GM18499 (cell line): ENCODE data around the gene TFG.

ENCODE experiments used
- ATAC-seq: cut with Tn5 transposase; IDR thresholded peaks from one replicate; pipeline ENCODE4 v1.9.1; 2021; ENCODE audit warnings: moderate number of reproducible peaks; ENCODE audit not compliant: insufficient read depth, unreplicated experiment

TFG gene

DNA sequence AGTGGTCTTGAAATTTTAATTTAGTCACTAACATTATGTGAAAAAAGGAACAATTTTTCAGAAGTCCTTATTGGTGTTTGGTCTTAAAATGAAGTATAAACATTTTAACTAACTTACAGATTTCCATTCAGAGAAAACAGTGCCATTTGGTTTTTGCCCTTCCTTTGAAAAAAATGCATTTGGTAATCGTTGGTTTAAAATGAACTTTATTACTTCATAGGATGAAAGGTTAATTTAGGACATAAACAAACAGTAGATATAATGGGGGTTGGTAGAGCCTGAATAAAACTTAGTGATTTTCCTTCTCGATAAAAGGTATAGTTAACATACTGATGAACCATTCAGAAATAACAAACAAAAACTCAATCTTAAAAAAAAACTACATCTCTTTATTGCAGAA is 39.7 kb downstream of the TFG start:
- no peak for ATAC-seq

DNA sequence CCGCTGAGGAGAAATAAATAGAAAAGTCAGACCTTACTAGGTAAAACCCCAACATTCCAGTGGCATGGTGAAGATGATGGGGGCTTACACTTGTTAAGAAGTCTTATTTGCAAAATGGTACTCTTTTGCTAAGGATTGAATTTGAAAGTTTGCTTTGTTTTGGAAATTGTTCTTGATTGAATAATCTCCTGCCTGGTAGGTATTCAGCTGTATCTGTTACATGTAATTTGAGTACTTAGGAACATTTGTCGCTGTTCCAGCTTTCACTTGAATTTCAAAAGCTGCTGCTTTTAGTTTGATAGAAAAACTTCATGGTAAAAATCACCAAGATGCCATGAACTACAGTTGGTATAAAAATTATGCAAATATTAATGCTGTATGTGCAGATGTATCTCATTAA is 44.6 kb downstream of the TFG start:
- no peak for ATAC-seq

DNA sequence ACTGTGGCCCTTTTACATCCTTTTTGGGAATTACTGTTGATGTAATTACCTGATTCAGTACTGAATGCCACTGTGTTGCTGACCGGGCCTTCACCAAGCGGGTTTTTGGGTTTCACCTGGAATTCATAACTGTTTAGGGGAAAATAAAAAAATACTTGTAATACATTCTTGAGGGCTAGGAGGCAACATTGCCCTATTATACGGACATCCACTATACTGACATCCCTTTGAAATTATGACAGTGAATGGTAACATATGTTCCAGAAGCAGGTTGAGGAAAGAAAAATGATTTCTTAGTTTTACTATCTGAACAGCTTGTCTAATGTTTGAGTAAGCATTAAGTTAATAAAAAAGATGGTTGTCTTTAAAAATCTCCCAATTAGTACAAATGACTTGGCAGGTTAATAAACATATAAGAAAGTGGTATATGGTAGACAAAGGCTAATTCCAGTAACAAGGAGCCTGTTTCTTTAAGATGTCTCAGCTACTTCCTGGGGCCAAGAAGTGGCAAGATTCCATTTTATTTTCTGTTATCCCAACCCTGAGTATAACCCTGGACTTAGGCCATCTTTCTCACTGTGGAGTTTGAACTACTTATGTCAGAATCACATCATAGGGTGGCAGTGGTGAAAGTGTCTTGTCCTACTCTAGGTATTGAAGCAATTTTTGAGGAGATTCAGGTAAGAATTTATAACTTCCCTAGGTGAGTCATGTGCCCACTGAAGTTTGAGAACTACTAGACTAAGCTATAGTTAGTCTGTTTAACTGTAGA is 45.5 kb downstream of the TFG start:
- no peak for ATAC-seq

DNA sequence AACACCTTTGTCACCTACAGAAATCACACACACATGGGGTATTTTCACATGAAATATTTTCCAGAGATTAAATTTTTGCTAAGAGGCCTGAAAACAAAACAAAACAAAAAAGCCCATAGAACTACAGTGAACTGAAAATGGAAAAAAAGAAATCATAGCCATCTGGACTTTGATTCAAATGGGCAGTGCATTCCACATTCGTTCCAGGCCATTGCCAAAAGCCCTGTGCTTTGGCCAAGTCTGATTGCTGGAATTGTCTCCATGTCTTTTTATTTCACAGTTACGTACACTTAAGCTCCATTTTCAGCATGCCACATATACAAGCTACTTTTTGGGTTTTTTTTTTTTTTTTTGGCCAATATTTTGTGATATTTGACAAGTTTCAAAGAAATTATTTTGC is 47.1 kb downstream of the TFG start:
- ATAC-seq = no peak

DNA sequence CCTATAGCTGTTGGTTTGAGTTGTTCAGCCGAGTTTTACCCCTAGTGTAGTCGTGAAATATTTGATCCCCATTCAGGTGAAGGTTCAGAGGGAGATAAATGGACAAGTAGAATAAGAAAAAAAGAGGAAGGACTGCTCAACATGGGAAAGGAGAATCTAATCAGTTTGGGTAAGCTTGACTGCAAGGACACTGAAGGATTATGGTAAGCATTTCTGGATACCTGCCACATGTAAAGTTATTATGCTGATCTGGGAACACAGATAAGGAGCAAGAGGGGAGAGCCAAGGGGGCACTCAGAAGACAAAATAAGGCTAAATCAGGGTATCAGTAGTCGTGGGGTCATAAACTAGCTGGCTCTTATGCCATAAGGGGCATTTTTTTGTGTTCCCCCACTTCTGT is 49.9 kb downstream of the TFG start:
- ATAC-seq = no peak

DNA sequence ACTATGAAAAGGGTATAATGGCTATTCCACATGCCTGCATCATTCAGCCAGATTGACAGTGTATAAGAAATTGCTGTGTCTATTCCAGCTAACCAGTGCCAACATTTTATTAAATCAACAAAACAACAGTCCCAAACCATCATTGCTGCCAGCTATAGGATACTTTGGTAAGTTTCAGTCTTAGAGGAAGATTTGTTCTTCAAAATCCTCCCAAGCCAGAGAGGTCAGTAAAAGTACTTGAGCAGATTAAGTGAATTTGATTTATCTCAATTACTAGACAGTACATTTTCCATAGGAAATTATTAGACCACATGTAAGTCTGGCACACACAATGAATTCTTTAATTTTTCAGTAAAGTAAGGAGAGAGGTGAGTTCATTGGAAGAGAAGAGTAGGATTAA is 50.7 kb downstream of the TFG start:
- ATAC-seq = no peak

DNA sequence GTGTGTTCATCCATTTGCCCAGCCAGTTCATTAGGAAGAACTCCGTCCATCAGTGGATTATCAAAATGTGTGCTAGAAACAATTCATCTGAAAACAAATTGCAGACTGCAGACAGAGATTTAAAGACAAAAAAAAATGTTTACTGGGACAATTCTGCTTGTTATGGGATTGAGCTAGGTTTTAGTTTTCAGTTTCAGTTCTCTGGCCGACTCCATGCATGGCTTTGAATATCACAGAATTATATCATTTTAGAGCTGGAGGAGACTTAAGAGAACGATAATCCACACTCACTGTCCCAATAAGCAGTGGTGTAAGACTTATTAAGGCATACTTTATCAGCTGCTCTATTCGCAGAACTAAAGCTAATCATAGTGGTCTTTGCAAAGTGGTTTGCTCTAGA is 51.1 kb downstream of the TFG start:
- ATAC-seq = no peak

DNA sequence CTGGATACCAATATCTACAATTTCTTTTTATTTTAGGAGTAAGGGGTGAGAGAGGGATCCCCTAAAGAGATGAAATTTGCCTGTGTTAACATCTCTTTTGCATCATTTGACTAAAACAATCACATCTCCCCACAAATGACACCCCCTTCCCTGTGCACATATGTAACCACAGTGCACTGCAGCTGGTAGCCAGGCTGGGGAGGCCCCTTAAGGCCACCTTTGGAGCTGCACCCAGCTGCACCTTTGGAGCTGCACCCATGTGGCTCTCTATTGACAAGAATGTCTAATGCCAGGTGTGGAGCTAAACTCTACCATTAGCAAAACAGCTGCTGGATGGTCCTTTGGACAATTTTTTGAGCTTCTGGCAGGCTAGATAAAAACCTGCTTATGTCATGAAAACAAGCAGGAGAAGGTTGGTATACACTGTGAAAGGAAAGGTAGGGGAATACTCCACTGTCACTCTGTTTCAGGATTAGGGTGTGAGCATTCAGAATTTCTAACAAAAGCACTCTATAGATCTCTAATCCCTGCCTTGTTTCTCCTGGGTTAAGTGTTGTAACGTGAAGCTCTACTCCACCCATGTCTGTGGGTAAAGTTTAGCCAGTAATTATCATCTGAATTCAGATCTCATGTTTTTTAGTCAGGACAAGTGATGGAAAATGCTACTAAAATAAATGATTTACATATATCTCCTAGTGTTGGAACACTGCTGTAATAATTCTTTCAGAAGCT is 52.1 kb downstream of the TFG start:
- ATAC-seq = no peak

DNA sequence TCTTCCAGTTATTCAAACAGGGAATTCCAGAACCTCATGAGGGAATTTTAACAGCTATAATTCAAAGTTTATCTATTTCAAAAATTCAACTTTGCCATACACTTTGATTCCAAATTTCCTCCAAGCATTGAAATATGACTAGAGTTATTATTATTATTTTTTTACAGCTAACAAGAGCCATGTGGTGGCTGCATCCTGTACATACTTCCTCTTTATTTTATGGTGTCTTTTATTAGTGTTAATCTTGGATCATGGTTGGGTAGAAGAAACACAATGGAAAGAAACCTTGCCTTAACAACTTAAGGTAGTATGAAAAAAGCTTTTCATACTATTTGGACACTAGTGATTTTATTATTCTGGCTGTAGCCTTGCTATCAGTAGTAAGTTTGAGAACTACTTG is 52.7 kb downstream of the TFG start:
- ATAC-seq = no peak

DNA sequence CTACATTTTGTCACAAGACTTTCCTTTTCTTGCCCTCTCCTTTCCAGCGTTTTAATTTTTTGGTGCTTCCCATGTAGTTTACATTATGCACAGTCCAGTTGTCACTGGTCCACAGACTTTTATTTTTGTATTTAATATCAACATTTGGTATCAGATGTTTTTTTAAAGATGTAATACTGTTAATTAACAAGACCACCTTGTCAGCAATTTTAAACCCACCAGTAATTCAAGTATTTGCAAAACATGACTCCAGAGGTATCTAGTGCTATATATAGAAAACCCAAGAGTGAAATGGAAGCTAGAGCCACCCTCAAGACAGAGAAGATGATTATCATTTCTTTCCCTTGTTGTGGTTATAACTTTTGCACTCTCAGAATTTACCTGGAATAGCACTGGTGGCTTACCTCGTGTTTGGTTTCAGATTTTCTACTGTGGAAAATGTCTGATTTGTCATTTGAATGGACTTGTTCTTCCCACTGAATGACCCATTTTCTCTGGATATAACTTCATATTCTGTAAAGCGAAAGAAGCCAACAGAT is 56.2 kb downstream of the TFG start:
- ATAC-seq = no peak

DNA sequence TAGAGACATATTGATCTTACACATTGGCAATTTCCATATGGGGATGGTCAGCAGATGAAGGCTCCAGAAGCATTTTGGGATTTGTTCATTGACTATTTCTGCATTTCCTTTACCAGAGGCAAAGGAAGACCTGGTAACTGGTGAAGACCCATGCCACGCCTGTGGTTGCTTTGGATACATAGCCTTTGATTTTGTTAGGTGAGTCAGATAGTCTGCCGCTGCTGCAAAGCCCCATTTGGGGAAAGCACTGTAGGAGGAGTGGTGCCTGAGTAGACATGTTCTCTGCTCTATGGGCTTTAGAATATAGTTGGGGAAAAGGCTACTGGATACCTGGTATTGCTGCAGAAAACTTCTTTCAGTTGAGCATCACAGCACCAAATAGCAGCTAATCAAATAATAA is 56.8 kb downstream of the TFG start:
- ATAC-seq = no peak

DNA sequence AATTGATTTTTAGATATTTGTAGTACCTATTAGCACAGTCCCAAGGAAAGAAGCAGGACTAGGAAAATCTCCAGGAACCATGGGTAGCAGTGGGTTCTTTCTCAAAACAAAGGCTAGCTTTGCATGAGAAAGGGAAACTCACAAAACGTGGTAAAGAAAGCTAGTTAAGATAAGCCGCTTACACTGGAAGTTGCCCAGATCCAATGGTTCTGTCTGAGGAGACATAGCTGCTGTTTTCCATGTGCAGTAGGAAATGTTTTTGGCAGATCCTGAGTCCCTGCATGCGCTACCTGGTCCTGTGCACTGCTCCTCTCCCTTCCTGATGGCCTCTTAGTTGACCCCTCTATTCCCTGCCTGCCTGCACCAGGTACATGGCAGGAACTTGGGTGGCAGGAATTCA is 60.4 kb downstream of the TFG start:
- ATAC-seq = no peak

DNA sequence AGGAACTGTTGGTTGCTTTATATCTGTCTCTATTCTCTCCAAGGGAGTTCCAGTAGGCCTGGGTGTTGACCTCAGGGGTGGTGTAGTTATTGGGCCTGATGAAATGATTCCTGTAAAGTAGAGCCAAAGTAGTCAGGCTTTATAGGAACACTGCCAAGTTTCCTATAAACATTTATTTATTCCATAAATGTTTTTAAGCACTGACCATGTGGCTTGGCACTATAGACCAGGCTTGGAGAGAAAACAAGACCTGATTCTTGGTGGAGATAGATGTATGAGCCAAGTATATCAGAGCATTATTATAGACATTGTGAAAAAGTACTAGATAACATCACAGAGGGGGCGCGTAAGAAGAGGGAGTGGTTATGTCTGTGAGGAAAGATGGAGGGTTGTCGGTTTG is 65.9 kb downstream of the TFG start:
- ATAC-seq = no peak

DNA sequence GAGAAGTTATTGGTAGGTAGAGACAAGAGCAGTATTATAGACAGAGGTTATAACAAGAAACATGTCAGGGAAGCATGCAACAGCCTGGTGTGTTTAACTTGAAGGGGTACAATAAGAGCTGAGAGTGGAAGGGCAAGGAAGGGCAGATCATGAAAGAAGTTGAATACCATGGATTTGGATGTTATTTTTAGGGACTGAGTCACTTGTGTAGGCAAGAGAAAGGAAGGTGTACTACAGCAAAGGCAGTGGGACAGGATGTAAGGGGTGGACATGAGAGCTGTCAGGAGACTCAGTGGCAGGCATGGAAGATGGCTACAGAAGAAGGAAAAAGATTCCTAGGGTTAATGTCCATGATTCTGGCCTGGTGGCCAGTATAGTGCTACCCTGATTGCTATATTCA is 66.4 kb downstream of the TFG start:
- ATAC-seq = no peak

DNA sequence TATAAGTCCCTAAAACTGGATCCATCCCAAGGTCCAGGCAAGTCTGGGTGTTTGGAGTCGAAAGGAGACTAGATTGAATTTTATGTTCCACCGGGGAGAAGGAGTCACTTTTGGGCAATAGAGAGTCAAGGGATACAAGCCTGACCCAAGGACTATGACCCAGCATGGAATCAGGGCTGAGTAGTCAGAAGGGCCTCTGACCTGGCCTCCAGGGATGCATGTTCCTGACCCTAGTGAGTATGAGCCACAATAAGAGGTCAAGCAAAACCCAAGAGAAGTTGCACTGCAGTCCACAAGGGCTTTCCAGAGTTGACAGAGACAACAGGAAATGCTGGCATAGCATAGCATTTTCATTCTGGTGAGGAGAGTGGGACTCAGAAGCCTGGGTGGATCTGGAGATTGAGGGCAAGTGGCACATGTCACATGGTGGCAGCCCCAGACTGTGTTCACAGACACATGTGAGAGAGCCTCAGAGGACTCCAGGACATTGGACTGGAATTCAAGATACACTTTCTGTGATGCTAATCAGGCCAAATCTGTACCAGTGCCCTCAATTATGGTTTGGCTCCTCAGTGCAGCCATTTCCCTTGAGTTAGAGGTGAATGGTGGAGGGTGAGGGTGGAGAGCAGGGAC is 66.9 kb downstream of the TFG start:
- no peak for ATAC-seq

DNA sequence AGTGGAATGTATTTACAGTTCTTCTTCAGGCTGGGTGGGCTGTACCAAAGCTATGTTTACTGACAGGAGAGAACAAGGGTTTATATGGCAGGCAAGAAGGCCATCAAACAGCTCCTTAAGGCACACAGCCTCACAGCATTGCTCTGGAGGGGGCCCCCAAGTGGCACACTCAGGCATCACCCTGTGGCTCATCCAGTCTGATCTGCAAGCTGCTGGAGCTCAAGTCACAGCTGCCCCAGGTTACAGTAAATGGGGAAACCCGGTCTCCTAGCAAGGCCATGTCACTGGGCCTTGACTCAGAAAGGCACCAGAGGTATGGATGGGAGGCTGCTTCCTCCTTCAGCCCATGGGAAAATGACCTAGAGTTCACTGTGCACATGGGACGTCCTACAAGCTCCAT is 67.5 kb downstream of the TFG start:
- ATAC-seq = no peak

DNA sequence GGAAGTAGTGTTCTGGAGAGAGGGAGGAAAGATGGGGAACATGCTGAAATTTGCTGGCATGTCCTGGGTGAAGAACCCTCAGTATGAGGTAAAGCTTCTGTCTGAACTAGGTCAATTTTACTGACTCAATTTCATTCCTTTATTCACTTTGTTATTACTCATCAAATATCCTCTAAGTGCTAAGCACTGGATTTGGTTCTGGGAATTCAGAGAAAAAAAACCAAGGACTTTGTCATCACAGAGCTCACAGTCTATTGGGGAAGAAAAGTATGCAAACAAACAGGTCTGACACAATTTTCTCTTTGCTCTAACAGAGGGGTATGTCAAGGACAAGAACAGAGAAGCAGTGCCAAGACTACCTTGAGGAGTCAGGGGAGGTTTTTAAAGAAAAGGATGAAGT is 68.0 kb downstream of the TFG start:
- no peak for ATAC-seq

DNA sequence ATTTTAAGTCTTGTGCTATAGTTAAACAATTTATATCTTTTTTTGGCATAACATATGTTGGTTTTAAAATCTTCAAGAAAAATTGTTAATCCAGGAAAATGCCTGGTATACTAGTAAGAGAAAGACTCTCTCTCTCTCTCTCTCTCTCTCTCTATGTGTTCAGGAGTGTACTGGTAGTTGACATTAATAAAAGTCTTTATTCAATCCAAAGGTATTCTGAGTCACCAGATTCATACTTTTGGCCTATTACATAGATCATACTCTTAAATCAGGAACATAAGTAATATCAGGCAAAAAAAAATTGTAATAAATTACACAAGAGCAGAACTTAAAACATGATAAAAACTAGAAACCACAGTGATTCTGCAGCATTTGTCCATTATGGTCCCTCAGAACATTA is 70.2 kb downstream of the TFG start:
- no peak for ATAC-seq

DNA sequence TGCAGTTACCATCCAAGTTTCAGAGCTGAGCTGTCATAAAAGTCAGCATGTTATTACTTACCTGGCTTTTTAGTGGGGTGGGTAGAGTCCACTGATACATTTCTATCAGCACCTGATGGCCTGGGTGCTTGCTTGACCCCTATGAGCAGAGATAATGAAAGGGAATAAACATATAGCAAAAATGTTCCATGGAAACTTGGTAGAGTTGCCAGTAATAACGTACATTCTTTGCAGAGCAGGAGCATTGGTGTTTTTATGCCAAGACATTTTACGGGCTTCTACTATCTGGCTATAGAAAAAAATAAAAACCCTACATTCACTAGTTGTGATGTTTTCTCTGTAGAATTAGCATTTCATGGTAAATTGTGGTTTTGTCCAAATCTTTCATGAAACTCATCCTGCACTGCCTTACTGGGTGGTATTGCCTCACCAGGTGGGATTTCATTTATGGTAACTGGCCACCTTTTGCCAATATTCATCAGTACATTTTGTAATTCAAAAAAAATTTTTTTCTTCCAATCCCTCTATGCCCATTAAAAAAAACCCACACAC is 70.9 kb downstream of the TFG start:
- no peak for ATAC-seq

DNA sequence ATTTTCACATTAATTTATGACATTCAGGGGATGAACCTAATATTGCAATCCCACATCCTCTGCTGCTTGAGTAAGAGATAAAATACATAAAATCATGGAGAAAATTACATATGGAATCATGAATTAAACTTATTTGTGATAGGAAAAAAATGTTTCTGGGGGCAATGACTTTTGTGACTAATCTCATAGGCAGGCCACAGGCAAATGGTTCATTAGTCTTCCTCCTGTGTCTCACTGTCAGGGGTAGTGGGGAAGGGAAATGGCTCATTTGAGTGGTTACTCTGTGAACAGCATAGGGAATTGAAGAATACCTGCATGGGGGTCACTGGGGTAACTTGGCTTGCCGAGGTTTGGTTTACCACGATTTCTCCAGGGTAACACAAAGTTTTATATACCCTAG is 72.0 kb downstream of the TFG start:
- ATAC-seq = no peak

DNA sequence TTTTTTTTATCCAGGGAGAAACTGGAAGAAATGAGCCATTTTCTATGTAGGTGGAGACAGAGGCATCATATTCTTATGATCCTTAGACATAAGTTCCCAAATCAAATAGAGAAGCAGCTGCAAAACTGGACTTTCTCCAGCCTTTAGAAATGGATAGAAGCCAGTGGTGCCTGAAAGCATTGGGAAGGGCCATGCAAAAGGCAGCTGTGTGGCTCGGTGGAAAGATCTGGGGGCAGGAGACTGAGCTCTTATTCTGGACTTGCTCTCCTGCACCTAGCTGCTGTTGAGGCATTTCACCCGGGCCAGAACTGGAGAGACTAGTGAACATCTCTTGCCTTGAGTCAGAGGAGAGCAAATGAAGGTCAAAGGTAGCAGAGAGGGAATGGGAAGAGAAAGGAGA is 73.1 kb downstream of the TFG start:
- no peak for ATAC-seq
